Epithelial cell of esophagus (primary cell): ENCODE measurements around the gene COL13A1.

Source experiments
- DNase-seq: peaks from one replicate; pipeline ENCODE4 v3.0.0; 2010; ENCODE audit warnings: low read depth
- H3K4me3 ChIP-seq: 2 replicates; pipeline ENCODE4 v1.5.1; 2011; ENCODE audit warnings: mild to moderate bottlenecking, low read length, control low read depth
- CTCF ChIP-seq: IDR thresholded peaks from 2 replicates; pipeline ENCODE4 v1.5.1; 2011; ENCODE audit warnings: low read depth, mild to moderate bottlenecking, low read length, control low read depth, inconsistent platforms; ENCODE audit not compliant: insufficient read depth; ENCODE audit errors: missing control alignments

COL13A1 gene

DNA sequence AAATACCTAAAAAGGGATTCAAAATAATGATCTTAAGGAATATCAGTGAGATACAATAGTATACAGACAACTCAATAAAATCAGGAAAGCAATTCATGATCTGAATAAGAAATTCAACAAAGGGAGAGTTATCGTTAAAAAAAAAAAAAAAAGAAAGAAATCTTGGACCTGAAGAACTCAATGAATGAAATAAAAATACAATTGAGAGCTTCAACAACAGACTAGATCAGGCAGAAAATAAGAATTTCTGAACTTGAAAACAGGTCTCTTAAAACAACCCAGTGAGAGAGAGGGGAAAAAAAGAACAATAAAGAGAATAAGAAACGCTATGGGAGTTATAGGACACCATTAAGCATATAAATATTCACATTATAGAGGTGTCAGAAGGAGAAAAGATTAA, 179.0 kb downstream of the COL13A1 start:
- H3K4me3 ChIP-seq = no peak overlapping the region
- DNase-seq = no peak
- no peak for TF ChIP-seq CTCF

- TF ChIP-seq CTCF = no peak
These were observed 186.4 kb downstream of the COL13A1 start for GRCh38 chr10:69988094-69988493.

DNA sequence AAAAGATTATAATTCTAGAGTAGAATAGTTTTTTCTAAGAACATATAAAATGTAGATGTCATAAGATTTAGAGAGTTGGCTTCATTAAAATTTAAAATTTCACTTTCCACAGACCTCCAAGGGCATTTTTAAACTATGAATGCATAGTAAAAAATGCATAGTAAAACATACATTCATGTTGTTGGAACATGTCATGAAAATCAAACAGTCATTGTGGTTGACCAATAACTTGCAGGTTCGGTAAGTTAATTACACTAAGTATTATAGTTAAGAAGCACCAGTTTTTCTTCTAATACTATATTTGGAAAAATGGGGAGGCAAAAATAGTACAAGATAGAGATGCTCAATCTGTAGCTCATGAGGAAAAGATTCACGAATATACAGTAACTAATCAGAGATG, 189.4 kb downstream of the COL13A1 start:
- peak; percentile 45 for DNase-seq
- TF ChIP-seq CTCF = no peak
- no peak overlapping the region for H3K4me3 ChIP-seq

More at GRCh38 chr10:69988094-69988493, 186.4 kb downstream of the COL13A1 start:
- H3K4me3 ChIP-seq = no peak overlapping the region
- DNase-seq = no peak

GRCh38 chr10:69994262-69994661, 192.6 kb downstream of the COL13A1 start:
- DNase-seq = peak; percentile 50
- TF ChIP-seq CTCF = no peak

GRCh38 chr10:69996611-69997010, 194.9 kb downstream of the COL13A1 start:
- DNase-seq = no peak
- TF ChIP-seq CTCF = no peak
- no peak overlapping the region for H3K4me3 ChIP-seq

More at GRCh38 chr10:69994262-69994661, 192.6 kb downstream of the COL13A1 start:
- no peak overlapping the region for H3K4me3 ChIP-seq

- DNase-seq = no peak
These were observed 198.6 kb downstream of the COL13A1 start for GRCh38 chr10:70000262-70000661.

More at GRCh38 chr10:70000262-70000661, 198.6 kb downstream of the COL13A1 start:
- H3K4me3 ChIP-seq = no peak overlapping the region
- TF ChIP-seq CTCF = no peak
